GM19452 (cell line): ENCODE measurements around the gene ANK3.

Experiments used
- ATAC-seq: cut with Tn5 transposase; IDR thresholded peaks from one replicate; pipeline ENCODE4 v1.9.1; 2021; ENCODE audit not compliant: unreplicated experiment

The ANK3 gene

DNA sequence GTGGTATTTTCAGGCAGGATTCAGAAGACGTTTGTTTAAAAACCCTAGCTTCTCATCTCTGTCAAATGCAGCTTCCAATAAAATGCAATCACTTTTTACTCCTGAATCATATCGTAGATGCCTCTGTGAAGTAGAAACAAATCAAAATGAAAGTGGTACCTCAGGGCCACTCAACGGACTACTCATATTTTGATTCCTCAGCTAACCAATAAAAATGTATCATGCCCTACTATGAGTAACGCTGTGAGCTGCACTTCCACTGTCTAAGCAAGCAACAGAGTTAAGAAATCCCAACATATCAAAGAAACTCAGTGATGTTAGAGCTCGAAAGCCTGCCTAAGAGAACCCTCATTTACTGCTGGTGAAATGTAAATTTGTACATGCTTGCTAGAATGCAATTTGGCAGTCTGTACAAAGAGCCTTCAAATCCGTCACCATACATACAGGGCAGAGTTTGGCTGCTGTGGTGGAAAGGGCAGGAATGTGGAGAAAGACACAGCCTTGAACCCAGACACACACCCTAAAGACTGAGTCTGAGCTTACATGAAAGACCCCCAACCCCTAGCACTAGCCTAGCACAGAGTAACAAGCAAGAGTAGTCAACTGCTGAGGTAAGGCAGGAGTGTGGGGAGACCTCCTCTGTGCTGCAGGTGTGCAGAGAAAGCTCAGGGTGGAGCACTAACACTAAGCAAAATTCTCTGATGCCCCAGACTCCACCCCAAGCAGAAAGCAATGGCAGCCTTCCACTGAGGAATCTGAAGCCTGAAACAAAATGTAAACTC, 151.5 kb downstream of the ANK3 start:
- peak; percentile 37 for ATAC-seq

GRCh38 chr10:60236869-60237524, 152.7 kb downstream of the ANK3 start:
- ATAC-seq, result peak; percentile 96

DNA sequence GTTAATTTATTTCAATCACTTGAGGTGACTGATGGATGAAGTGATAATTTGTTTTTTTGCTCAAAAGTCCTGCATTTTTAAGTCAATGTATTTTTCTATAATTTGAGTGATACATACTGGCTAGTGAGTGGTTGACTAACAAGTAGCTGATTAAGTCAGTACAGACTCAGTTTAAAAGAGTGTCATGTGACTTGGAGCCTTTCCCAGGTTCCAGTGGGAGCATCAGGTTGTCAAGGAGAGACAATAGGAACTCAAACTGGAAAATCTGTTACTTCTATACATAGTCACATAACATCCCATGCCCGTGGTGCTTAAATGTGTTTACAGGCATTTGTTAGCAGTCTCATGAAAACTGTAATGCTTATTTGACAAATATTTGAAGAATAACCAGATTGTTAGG, 154.7 kb downstream of the ANK3 start:
- ATAC-seq, result no peak

DNA sequence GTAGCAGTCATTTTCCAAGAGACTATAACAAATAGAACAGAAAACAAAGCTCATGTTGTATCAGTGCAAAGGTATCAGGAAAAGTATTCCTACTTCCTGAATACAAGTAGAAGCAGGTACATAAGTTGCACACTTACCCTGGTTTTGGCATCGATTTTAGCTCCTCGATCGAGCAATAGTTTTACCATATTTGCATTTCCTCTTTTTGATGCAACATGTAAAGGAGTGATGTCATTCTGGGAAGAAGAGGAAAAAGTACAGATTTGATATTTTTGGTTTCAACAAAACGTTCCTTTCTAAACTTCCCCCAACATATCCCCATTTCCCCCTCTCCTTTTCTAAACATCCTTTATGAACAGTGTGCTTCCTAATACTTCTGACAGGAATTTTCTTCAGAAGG, 155.1 kb downstream of the ANK3 start:
- ATAC-seq, result no peak

- no peak for ATAC-seq
These were observed 158.8 kb downstream of the ANK3 start for GRCh38 chr10:60230892-60231291.

GRCh38 chr10:60224066-60224705, 165.5 kb downstream of the ANK3 start:
- peak; percentile 54 for ATAC-seq

- no peak for ATAC-seq
These were observed 167.6 kb downstream of the ANK3 start for GRCh38 chr10:60222047-60222446.

DNA sequence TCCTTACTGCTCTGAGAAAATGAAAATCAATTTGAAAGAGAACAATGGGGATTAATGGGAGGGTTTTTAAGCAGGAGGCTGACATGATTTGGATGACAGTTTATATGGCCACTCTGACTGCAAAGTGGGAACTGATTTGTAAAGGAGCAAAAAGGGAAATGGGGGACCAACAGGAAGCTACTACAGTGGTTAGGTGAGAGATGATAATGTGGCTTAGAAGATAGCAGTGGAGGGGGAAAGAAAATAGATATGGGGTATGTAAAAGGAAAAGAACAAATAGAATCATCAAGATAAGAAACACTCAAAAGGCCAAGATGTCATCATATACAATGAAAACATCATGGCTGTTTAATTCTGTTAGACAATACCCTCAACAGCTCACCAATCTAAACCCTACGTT, 177.5 kb downstream of the ANK3 start:
- ATAC-seq, result no peak

GRCh38 chr10:60209874-60210570, 179.7 kb downstream of the ANK3 start:
- no peak for ATAC-seq

DNA sequence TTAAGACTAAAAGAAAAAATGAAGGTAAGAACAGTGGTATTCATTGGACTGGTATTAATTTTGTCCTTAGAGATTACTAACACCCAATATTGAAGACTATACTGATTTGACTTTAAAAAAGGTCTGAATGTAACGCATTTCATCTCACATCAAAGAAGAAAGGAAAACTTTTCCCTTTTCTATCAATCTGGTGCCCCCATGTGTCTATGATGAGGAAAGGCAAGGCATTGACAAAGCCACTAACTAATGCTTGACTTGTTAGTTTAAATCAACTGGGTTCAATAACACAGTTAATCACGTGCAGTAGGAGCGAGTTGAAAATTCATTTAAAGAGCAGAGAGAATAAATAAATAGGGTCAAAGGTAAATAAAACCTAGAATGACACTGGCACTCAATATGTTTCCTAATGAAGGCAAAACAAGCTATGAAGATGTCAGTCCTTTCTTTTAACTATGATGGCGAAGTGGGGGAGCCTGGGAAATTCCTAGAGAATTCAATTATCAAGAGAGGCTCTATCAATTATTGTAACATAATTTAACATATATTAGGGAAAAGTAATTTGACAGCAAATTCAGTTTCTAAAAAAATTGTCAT, 180.9 kb downstream of the ANK3 start:
- no peak for ATAC-seq

GRCh38 chr10:60207894-60208293, 181.8 kb downstream of the ANK3 start:
- ATAC-seq, result no peak

GRCh38 chr10:60206735-60207134, 182.9 kb downstream of the ANK3 start:
- no peak for ATAC-seq

- no peak for ATAC-seq
These were observed 183.9 kb downstream of the ANK3 start for GRCh38 chr10:60205741-60206140.

GRCh38 chr10:60203993-60204618, 185.6 kb downstream of the ANK3 start:
- no peak for ATAC-seq

DNA sequence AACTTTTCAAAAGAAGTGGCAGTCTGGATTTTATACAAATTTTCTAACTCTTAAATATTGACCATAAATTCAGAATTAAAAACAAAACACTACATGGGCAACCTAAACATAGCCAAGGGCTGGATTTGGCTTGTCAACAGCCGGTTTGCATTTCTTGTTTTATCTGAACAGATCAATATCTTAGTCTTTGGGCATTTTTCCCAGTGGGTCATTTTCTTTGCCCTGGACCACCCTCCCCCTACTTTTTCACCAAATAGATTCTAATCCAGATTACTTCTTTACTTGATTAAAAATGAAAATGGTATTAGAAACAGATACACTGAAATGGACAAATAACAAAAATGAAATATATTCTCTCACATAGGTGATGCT, 189.0 kb downstream of the ANK3 start:
- no peak for ATAC-seq

DNA sequence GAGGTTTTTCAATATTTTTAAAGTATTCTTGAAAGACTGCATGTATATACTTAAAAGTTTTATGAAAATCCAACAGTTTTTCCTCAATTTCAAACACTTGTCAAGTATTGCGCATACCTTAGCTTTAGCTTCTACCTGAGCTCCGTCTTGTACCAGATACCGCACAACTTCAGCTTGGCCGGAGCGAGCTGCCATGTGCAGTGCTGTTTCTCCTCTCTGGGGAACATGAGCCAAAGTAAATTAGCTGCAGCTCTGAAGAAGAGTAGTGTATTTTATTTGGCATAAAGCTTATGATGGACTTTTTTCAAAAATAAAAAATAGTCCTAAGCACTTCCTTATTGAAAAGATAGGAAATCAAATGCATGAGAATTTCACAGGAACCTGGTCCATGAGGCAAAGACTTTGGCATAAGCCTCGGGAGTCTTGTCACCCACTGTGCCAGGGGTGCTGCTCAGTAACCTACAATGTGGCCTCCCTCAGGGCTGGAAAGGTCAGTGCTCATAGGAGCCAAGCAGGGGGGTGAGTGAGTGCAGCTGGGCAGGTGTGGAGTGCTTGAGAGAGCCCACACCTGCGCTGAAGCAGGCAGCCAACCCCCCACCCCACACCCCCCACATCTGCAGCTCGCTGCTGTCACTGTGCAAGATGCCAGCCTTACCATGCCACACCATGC, 189.5 kb downstream of the ANK3 start:
- no peak for ATAC-seq

DNA sequence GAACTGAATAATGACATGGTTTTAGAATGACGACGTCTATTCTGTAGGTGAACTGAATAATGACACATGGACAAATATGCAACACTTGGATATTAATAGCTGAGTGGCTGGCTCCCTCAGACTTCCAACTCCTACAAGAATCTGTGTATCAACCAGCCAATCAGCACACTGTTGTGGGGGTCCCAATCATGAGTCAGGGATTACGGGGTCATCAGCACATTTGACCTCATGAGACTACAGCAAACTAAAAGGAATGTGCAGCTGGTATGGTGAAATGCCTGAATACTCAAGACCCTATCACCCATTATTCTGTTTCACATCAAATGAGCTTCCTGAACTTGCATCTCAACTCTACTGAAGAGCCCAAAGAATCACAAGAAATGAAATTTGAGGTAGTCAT, 192.5 kb downstream of the ANK3 start:
- ATAC-seq, result no peak

DNA sequence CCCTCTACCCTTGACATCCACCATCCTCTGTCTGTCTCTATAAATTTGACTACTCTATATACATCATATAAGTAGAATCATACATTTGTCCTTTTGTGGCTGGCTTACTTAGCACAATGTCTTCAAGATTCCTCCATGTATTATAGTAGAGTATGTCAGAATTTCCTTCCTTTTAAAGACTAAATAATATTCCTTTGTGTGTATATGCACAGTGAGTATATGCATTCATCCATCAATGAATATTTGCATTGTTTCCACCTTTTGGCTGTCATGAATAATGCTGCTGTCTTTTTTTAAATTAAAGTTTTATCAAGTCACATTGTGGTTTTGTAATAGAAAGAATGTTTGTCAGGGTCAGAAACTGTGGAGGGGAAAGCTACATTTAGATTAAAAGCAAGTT, 195.3 kb downstream of the ANK3 start:
- no peak for ATAC-seq

GRCh38 chr10:60192946-60193345, 196.7 kb downstream of the ANK3 start:
- ATAC-seq, result no peak

DNA sequence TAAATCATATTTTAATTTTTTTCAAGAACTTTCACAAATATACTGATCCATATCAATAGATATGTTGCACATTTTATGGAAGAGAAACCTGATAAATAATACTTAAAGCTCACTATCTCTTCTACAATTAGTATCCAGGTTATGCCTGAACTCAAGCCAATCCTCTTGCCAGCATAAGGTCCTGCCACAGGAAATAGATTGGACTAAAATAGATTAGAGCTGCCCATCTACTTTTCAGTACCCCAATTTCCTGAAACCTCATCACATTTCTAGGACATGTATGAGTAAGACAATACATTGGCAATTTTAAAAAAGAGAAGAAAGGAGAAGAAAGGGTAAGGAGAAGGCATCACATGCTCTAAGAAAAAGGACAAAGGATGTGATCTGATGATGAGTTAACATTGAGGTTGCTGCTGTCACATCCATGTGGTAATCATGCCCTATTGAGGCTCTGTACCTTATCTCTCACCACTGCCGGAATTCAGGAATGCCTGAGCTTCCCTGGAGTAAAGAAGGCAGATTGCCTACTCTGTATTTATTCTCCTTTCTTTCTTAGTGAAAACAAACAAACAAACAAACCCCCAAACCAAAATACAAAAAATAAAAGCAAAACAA, 199.7 kb downstream of the ANK3 start:
- no peak for ATAC-seq
